NCI-H2171 treated with DMSO at 0.1 percent for 48 hours (cell line): Measurements from ENCODE around the gene CAPNS1.
"Not testable (repeated sequence)": the region's sequence is repeated elsewhere in the genome, so short reads cannot be mapped to it uniquely, and the experiment has no call there.

Experiments
- DNase-seq: peaks from one replicate; lab custom pipeline; 2025; lab: John Stamatoyannopoulos, UW

The CAPNS1 gene

DNA sequence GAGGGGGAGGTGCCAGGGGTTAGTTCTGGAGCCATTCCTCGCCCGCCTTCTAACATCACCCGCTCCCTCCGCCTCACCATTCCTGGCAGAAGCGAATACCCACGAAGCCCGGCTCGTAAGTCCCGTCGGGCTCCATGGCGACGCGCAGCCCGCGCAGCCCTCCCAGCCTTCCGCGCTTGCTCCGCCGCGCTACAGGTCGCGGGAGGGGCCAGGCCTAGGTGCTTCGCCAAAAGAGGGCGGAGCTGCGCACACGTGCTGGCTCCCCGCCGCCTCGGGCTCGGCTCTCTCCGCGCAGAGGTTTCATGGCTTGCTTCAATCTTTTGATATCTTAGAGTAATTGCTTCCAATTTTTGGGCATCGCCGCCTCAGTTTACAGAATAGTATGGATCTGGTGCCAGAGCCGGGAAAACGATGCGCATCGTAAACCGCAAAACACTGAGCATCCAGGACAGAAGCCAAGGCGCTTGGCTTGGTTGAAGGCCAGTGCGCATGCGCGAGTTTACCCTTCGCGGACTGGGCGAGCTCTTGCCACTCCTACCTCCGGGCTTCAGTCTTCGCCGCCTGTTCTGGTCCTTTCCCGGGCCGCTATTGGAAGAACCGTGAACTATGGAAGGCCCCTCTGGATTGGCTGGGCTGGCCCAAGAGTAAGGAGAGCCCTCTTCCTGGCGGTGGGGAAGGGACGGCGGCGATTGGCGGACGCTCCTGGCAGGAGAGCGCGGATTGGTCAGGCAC lies 25.0 kb upstream of the CAPNS1 start, which contains the start of gene POLR2I:
POLR2I (minus strand) TSS at position 155 of the 732 bp plus-strand sequence; CDS start at position 136, 19 bp downstream.
- peak; percentile 100 for DNase-seq

DNA sequence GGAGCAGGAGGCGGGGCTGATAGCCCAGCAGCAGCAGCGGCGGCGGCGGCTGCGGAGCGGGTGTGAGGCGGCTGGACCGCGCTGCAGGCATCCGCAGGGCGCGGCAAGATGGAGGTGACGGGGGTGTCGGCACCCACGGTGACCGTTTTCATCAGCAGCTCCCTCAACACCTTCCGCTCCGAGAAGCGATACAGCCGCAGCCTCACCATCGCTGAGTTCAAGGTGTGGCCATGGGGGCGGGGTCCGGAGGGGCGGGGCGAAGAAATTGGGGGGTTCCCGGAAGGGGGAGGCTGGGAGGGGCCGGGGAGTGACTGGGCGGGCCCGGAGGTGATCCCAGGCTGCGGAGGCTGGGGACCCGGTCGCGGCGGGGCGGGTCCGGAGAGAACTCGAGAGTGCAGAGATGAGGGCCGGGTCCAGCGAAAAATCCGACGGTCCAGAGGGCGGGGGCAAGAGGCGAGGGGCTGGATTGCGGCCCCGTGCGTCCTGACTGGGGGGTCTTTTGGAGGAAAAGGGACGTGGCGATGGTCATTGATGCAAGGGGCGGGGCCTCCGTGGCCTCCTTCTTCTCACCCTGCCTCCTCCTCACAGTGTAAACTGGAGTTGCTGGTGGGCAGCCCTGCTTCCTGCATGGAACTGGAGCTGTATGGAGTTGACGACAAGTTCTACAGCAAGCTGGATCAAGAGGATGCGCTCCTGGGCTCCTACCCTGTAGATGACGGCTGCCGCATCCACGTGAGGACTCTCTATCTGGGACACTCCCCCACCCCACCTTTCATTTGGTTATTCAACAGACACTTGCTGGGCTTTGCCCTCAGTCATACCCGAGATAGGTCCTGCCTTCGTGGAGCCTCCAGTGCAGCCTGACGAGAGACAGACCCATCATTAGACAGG lies 24.2 kb upstream of the CAPNS1 start, which contains the start of gene TBCB:
TBCB (plus strand) TSS at position 16 of the 891 bp plus-strand sequence; CDS start at position 109, 93 bp downstream.
- no peak for DNase-seq

DNA sequence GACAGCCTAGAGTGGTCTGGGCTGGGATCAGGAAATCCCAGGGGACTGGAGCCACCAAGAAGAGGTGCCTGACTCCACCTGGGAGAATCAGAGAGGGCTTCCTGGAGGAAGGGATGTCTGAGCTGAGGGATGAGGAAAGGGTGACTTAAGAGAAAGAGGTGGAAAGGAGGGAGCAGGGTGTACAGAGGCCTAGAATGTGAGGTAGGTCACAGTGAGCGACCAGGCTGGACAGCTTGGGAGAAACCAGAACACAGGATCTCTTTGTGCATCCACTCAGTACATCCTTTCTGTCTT lies 23.6 kb upstream of the CAPNS1 start:
- no peak for DNase-seq

DNA sequence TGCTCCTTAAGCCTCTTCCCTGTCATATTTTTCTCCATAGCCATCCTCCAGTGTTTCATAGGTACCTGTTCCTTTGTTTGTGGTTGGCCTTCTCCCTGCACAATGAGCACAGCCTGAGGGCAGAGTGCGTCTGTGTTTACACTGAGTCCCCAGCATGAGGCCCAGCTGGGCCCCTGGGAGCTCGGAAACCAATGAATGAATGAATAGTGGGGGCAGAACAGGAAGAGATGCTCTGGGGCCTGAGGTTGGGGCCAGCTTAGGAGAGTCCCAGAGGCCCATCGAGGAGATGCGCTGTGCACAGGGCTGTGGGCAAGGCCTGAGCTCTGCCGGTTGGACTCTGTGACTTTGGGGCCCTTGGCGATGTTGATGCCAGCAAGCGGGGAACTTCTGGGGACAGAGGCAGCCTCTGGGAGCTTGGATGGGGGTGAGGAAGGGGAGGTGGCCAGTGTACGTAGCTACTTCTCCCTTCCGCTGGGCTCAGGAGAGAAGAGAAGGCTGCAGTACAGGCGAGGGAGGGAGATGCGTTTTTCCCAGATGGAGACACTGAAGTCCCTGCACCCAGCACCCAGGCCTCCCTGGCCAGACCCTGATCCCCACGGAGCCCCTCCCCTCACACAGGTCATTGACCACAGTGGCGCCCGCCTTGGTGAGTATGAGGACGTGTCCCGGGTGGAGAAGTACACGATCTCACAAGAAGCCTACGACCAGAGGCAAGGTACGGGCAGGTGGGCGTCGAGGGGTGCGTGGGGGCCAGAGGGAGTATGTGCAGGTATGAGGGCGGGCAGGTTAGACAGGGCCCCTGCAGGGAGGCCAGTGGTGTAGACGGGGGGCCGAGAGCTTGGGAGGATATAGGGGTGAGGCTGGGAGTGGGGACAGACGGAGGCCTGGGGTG lies 19.5 kb upstream of the CAPNS1 start:
- DNase-seq = no peak

DNA sequence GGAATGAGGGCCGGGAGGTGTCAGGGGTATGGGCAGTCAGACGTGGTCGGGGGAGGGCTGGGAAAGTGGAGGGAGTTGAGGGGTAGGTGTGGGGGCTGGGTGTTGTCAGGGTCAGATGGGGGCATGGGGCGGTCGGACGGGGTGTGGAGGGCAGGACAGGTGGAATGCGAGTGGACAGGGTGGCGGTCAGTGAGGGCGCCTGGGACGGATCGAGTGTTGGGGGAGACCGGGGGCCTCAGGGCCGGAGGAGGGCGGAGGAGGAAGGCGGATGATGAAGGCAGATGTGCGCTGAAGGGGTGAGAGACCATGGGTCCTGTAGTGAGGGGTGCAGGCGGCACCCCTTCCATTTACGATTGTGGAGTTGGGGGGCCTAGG lies 18.9 kb upstream of the CAPNS1 start:
- no peak for DNase-seq

GRCh38 chr19:36121486-36122124 lies 18.3 kb upstream of the CAPNS1 start:
- DNase-seq = no peak

DNA sequence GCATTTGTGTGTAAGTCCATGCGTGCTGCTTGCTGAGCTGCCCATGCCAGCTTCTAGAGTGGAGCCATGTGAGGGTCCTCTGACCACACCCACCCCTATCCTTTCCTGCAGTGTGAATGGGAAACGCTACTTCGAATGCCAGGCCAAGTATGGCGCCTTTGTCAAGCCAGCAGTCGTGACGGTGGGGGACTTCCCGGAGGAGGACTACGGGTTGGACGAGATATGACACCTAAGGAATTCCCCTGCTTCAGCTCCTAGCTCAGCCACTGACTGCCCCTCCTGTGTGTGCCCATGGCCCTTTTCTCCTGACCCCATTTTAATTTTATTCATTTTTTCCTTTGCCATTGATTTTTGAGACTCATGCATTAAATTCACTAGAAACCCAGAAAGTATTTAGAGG lies 14.3 kb upstream of the CAPNS1 start:
- DNase-seq = no peak

DNA sequence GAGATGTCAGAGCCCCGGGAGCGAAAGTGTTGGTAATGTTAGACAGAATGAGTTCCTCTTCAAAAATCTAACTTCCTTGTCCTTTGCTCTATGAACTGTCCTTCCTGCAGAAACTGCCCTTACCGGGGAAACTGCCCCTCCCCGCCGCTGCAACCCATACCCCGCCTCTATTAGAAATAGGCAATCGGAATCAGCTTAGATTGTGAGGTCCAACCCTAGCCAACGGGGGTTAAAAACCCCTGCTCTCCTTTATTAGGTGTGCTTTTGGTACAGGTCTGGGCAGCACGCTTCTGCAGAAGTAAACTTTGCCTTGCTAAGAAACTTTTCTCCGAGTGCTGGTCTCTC lies 11.5 kb upstream of the CAPNS1 start:
- no peak for DNase-seq

DNA sequence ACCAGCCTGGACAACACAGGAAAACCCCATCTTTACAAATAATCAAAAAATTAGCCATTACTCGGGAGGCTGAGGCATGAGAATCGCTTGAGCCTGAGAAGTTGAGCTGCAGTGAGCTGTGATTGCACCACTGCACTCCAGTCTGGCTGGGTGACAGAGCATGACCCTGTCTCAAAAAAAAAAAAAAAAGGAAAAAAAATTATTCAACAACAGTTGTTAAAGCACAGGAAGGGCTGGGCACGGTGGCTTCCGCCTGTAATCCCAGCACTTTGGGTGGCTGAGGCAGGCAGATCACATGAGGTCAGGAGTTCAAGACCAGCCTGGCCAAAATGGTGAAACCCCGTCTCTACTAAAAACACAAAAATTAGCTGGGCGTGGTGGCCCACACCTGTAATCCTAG lies 8.6 kb upstream of the CAPNS1 start:
- not testable (repeated sequence) for DNase-seq

- not testable (repeated sequence) for DNase-seq
Measured at GRCh38 chr19:36134867-36135266, 5.0 kb upstream of the CAPNS1 start.

GRCh38 chr19:36136964-36137686 lies 2.7 kb upstream of the CAPNS1 start:
- no peak for DNase-seq

GRCh38 chr19:36139120-36139472 lies 770 bp upstream of the CAPNS1 start:
- no peak for DNase-seq

DNA sequence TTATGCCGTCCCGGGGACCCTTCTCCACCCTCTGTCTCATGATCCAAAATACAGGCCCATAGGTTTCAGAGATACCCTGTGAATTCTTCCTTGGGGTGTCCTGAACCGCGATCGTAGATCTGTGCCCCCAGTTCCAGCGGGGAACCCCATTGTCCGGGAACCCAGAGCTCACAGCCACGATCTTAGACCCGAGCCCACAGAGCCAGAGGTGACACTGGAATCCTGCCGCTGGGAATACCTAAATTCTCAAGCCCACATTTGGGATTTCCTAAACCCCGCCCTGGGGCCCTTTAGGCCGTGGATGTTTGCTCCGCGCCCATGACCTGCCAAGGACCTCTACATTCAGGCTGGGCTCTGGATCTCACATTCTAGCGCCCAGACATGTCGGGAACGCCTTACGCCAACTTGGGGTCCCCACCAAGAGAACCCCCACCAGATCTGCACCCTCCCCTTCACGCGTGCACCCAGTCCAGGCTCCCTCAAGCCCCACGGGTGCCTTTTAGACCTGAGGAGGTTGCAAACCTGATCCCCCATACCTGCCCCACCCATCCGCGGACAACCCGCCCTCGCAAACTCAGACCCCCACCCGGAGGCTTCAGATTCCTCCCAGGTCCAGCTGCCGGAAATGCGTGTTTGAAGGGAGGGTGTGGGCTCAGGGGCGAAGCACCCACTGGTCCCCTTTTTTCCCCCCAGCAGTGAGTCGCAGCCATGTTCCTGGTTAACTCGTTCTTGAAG lies 605 bp downstream of the CAPNS1 start:
- DNase-seq = peak; percentile 73

DNA sequence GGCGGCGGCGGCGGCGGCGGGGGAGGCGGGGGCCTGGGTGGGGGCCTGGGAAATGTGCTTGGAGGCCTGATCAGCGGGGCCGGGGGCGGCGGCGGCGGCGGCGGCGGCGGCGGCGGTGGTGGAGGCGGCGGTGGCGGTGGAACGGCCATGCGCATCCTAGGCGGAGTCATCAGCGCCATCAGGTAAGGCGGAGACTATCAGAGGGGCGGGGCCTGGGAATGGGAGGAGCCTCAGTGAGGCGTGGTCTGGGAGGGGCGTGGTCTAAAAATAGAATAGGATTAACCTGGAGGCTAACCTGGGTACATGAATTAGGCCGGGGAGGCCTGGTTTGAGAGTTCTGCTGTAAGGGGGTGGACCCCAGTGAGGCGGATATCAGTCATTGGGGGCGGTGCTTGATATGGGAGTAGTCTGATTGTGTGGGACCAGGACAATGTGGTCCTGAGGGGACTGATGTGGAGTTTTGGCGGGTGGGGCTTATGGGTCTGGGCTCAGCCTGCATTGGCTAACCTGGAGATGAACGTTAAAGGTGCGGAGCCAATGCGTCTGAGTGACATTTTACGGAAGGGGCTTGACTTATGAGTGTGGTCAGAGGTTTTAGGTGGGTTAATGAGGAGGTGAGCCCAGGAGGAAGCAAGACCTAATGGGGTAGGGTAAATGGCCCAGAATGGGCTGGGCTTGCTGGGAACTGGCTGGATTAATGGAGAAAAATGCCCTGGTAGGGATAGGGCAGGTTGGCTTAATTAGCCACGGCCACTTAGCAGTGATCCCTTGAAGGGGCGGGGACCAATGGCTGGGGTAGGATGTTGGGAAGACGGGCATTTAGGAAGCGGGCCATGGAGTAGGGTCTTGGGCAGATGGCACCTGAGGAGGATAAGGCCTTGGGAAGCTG lies 1.4 kb downstream of the CAPNS1 start:
- peak; percentile 81 for DNase-seq

- DNase-seq = no peak
Measured at GRCh38 chr19:36142046-36142445, 2.2 kb downstream of the CAPNS1 start.

- no peak for DNase-seq
Measured at GRCh38 chr19:36142496-36142895, 2.6 kb downstream of the CAPNS1 start.

DNA sequence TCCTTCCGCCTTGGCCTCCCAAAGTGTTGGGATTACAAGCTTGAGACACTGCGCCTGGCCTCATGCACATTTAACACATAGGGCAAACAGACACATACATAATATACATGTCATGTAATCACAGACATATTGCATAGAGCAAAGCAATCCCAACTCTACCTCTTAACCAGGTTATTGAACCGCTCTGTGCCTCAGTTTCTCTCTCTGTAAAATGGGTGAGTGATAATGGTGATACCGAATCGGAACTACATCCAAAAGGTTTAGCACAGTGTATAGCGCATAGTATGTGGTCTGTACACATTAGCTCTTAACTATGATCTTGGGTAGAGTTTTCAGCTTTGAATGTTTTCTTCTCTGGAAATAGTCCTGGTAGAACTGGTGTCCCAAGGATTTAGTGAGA lies 4.8 kb downstream of the CAPNS1 start:
- no peak for DNase-seq

DNA sequence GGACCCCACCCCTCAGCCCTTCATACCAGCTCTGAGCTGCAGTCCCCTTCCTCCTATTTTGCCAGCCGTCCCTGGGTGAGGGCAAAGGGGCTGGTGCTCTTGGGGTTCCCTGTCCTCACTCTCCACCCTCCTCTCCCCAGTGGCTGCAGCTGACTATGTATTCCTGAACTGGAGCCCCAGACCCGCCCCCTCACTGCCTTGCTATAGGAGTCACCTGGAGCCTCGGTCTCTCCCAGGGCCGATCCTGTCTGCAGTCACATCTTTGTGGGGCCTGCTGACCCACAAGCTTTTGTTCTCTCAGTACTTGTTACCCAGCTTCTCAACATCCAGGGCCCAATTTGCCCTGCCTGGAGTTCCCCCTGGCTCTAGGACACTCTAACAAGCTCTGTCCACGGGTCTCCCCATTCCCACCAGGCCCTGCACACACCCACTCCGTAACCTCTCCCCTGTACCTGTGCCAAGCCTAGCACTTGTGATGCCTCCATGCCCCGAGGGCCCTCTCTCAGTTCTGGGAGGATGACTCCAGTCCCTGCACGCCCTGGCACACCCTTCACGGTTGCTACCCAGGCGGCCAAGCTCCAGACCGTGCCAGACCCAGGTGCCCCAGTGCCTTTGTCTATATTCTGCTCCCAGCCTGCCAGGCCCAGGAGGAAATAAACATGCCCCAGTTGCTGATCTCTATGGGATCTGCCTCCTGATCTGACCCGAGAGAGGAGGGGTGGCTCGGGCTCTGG lies 10.0 kb downstream of the CAPNS1 start:
- no peak for DNase-seq

GRCh38 chr19:36150586-36150985 lies 10.7 kb downstream of the CAPNS1 start:
- DNase-seq = no peak
